ENCODE results near the gene STIL.

GRCh38 chr1:47252369-47252768, 61.6 kb downstream of the STIL start:
- TF ChIP-seq, protein P1, sequence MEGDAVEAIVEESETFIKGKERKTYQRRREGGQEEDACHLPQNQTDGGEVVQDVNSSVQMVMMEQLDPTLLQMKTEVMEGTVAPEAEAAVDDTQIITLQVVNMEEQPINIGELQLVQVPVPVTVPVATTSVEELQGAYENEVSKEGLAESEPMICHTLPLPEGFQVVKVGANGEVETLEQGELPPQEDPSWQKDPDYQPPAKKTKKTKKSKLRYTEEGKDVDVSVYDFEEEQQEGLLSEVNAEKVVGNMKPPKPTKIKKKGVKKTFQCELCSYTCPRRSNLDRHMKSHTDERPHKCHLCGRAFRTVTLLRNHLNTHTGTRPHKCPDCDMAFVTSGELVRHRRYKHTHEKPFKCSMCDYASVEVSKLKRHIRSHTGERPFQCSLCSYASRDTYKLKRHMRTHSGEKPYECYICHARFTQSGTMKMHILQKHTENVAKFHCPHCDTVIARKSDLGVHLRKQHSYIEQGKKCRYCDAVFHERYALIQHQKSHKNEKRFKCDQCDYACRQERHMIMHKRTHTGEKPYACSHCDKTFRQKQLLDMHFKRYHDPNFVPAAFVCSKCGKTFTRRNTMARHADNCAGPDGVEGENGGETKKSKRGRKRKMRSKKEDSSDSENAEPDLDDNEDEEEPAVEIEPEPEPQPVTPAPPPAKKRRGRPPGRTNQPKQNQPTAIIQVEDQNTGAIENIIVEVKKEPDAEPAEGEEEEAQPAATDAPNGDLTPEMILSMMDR (conservative IDR thresholded peaks at IDR 0.05): no peak
- no peak for TF ChIP-seq ZFX (IDR thresholded peaks at IDR 0.05)

Measured in C4-2B (cell line).